HAP-1 (cell line): Measurements from ENCODE around the gene IL4I1.

Experiments
- DNase-seq, 2 experiments: peaks; one replicate each; pipeline ENCODE4 v3.0.0-alpha.2; 2016 to 2020; ENCODE audit warnings: low spot score in 2 of 2
- H3K27me3 ChIP-seq: fragments of 250-450 bp; sonication (Bioruptor Pico); 2 replicates; pipeline ENCODE4 v1.5.1; 2020; ENCODE audit warnings: low read depth, mild to moderate bottlenecking, moderate library complexity
- H3K36me3 ChIP-seq: fragments of 250-450 bp; sonication (Bioruptor Pico); replicated peaks from 2 replicates; pipeline ENCODE4 v1.5.1; 2020; ENCODE audit warnings: mild to moderate bottlenecking
- H3K4me1 ChIP-seq: fragments of 250-450 bp; sonication (Bioruptor Pico); 2 replicates; pipeline ENCODE4 v1.5.1; 2020; ENCODE audit warnings: mild to moderate bottlenecking
- H3K4me3 ChIP-seq: fragments of 250-450 bp; sonication (Bioruptor Pico); 2 replicates; pipeline ENCODE4 v1.5.1; 2020; ENCODE audit warnings: mild to moderate bottlenecking, moderate library complexity
- H3K9me3 ChIP-seq: fragments of 250-450 bp; sonication (Bioruptor Pico); 2 replicates; pipeline ENCODE4 v1.5.1; 2020; ENCODE audit warnings: mild to moderate bottlenecking, moderate library complexity
- in situ Hi-C: fragments of 300-500 bp; cut with MboI; formaldehyde crosslinking; loops from 3 replicates; pipeline ENCODE4 v1.14.3; 2020; ENCODE audit warnings: low sequenced_read_pairs, inconsistent platforms, mixed read lengths

The IL4I1 gene

DNA sequence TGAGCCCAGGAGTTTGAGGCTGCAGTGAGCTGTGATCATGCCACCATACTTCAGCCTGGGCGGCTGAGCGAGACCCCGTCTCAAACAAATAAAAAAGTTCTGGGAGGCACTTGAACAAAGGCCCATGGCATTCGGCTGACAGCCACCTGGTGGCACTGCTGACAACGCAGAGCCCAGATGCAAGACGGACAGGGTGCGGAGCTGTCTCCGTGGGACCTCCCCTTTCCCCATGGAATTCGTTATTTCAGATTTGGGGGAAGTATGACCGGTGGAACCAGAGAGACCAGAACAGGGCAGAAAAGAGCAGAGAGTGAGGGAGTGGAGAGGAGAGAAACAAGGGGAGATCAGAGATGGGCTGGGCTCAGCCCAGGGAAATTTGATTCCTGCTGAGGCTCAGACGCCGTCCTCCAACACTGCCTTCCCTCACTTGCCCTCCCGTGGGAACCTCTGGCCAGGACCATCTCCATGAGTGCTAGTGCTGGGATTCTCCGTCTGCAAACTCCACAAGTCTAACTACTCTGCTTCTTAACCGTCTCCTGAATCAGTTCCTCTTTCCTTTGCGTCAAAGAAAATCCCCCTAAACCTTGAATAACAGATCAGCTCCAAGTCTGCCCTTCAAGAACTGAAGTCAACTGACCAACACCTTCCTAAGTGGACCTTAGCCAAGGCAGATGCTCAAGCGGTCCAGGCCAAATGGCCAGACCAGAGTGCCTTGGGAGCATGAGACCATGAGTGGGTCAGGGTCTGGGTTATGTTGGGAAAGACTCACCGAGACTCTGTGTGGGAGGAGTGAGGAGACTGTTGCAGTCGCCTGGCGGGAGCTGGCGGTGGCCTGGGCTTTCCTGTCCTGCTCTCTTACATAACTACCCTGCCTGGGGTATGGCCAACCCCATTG, 20.4 kb upstream of the IL4I1 start:
- H3K4me3 ChIP-seq, result no peak overlapping the region
- DNase-seq, result no peak
- no peaks in the 10 kb centered on the region for H3K27me3 ChIP-seq
- H3K4me1 ChIP-seq, result no peaks in the 10 kb centered on the region
- H3K36me3 ChIP-seq, result peaks cover 74% of the 10 kb centered on the region
- no peaks in the 10 kb centered on the region for H3K9me3 ChIP-seq
- in situ Hi-C loops, result no loop called here

DNA sequence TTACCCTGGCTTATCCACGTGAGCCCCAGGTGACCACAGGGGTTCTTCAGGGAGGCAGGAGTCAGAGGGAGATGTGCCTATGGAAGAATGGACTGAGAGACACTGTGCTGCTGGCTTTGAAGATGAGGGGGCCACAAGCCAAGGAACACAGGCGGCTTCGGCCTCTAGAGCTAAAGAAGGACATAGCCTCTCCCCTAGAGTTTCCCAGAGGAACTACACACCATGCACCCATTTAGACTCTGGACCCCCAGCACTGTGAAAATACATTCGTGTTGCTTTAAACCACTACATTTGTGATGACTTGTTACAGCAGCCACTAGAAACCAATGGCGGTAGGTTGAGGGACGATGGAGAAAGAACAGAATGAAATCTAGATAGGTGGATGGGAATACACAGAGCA, 18.6 kb upstream of the IL4I1 start:
- Histone ChIP-seq H3K4me1 (no peaks in the 10 kb centered on the region), H3K9me3 (no peaks in the 10 kb centered on the region), H3K27me3 (no peaks in the 10 kb centered on the region), H3K4me3 (no peak overlapping the region), H3K36me3 (peaks cover 70% of the 10 kb centered on the region)
- DNase-seq, result no peak
- in situ Hi-C loops, result no loop called here

DNA sequence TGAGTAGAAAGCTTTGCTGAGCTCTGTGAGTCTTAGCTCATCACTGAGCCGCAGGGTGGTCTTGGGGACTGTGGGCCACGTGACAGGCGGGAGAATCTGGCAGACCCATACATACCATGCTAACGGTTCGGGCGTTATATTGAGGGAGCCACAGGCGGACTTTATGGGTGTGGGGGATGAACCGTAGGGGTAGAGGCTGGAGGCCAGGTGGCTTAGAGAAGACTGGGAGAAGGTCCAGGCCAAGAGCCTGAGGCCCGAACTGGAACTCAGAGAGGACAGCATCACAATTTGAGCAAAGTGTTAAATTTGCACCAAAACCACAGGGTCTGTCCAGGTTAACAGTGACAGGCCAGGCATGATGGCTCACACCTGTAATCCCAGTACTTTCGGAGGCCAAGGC, 17.0 kb upstream of the IL4I1 start:
- Histone ChIP-seq H3K4me1 (no peaks in the 10 kb centered on the region), H3K27me3 (no peaks in the 10 kb centered on the region), H3K9me3 (no peaks in the 10 kb centered on the region), H3K4me3 (no peak overlapping the region), H3K36me3 (peaks cover 80% of the 10 kb centered on the region)
- in situ Hi-C loops, result no loop called here
- no peak for DNase-seq

DNA sequence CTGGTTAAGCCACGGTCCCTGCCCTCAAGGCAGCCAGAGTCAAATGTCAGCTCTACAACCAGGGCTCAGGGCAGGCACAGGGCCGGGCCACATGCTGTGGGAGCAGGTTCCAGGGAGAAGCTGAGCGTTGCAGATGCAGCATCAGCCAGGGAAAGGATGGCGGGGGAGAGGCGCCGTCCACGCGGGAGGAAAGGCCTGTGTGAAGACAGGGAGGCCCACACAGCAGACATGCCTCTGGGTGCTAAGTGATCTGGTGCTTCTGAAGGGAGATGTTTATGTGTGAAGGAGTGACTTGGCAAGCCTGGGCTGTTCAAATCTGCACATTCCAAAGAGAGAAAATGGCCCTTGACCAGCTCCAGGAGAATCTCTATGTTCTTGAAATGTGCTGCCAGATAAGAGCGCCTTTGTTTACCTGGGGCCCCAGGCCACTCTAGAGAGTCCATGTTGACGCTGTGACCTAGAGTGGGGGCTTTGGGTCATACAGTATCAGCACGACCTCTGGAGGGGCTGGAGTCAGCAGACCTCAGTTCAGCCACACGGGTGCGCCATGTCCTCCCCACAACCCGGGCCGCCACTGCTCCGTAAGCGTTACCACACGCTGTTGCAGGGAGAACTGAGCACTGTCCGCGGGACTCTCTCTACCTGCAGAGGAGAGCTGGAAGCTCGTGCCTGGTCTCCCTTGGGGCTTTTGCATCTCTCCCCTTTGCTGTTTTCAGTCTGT, 16.4 kb upstream of the IL4I1 start:
- no peak for DNase-seq
- Histone ChIP-seq H3K4me1 (no peaks in the 10 kb centered on the region), H3K36me3 (peaks cover 82% of the 10 kb centered on the region), H3K27me3 (no peaks in the 10 kb centered on the region), H3K4me3 (no peak overlapping the region), H3K9me3 (no peaks in the 10 kb centered on the region)
- in situ Hi-C loops, result no loop called here

DNA sequence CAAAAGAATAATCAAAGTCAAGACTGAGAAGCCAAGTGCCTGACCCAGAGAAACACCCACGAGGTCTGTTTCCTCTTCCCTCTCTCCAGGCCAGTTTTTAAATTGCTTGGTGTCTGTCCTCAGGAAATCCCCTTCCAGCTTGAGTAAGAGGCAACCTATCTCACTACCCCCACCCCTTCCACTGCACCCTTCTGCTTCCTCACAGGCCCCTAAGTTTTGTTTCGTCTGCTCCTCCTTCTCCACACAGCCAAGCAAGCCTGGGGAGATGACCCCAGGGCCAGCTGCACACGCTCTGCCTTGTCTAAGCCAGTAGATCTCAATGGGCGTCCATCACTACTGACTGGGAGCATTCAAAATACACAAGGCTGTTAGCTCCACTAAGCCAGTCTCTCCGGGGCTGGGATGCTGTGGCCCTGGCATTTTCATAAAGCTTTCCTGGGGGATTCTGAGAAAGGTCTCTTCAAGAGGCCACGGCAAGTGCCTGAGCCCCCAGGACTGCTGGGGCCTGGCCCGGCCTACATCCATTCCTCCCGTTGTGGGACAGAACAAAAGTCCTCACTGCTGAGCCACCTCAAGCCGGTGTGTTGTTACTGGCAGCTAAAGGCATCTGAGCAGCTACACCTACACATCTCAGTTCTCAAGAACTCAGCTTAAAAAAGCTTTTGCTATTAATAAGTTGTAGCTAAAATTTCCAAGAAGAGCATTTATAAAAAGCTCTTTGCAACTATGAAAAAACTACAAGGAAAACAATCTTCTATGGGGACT, 14.9 kb upstream of the IL4I1 start:
- no peak overlapping the region for H3K4me3 ChIP-seq
- no peaks in the 10 kb centered on the region for H3K9me3 ChIP-seq
- peaks cover 84% of the 10 kb centered on the region for H3K36me3 ChIP-seq
- in situ Hi-C loops, result no loop called here
- H3K4me1 ChIP-seq, result no peaks in the 10 kb centered on the region
- no peak for DNase-seq
- H3K27me3 ChIP-seq, result no peaks in the 10 kb centered on the region

DNA sequence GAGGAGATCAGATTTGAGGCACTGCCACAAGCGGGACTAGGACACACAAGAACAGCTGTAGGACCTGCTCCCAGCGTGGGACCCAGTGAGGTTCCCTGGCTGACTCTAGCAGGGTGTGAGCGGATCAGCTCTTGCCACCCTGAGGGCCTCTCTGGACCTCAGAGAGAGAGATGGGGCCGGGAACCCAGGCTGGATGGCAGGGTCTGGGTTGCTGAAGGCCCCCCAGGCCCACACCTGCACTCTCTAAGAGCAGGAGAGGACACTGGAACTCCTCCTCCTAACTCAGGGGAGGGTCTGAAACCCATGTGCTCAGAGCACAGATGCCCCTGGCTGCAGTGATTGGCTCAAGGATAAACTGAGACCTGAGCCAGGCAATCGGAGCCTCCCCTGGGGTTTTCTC, 13.5 kb upstream of the IL4I1 start:
- in situ Hi-C loops, result no loop called here
- Histone ChIP-seq H3K36me3 (peaks cover 75% of the 10 kb centered on the region), H3K4me1 (no peaks in the 10 kb centered on the region), H3K4me3 (no peak overlapping the region), H3K27me3 (no peaks in the 10 kb centered on the region), H3K9me3 (no peaks in the 10 kb centered on the region)
- DNase-seq, result no peak

DNA sequence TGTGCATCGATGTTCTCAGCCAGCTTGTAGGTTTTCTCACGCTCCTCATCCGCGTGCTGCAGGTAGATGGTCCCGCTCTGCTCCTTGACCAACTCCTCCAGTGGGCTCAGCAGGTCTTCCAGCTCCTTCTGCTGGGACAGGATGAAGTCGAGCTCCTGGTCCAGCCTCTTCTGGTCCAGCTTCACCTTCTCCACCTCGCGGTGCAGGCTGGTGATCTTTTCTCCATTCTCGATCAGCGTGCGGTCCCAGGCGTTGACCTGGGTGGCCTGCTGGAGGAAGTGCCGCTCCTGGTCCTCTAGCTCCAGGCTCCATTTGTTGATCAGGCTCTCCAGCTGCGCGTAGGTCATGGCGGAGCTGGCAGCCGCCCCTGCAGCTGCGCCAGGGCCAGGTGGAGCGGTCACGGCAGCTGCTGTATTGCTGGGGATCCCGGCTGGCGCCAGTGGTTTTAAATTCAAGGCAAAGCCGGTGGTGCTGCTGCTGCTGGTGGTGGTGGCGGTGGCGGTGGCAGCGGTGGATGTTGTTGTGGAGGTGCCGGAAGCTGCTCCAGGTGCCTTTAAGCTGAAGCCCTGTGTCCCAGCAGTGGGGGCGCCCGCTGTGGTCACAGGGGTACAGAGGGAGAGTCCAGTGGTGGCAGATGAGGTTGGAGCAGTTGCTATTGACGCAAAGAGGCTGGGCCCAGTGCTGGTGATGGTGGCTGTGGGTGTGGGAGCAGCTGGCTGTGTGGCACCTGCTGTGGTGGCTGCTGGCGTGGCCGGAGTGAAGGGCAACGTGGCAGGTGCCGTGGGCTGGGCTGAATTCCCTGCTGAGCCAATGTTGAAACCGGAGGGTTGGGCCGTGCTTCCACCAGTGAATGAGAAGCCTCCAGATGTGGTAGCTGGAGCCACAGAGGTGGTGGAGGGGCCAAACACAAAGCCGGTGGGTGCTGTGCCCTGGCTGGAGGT, 12.1 kb upstream of the IL4I1 start:
- Histone ChIP-seq H3K27me3 (no peaks in the 10 kb centered on the region), H3K36me3 (peaks cover 63% of the 10 kb centered on the region), H3K4me3 (no peak overlapping the region), H3K9me3 (no peaks in the 10 kb centered on the region), H3K4me1 (no peaks in the 10 kb centered on the region)
- in situ Hi-C loops, result no loop called here
- DNase-seq, result no peak

DNA sequence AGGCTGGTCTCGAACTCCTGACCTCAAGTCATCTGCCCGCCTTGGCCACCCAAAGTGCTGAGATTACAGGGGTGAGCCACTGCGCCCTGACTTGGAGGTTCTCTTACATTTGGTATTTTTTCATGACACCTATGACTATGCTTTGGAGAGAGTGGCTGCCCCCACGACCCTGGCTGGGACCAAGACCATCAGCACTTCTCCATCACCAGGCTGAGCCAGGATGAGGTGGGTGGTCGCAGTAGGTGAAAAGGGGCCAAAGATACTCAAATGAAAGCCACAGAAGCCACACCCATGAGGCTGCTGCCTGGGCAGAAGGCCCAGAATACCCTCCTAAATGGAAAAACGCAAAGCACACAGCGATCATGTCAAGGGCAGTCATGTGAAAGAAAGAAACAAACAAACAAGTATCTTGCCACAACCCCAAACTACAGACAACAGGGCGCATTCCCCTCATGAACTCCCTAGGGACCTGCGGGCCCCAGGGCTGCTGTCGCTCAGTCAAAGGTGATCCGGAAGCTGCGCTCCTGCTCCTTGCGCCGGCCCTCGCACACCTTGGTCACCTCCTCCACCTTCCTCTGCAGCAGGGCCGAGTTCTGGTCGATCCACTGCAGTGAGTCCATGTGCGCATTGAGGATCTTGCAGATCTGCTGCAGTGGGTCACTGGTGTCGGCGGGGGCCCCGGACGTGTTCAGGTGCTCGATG, 11.2 kb upstream of the IL4I1 start:
- no peak overlapping the region for H3K4me3 ChIP-seq
- H3K4me1 ChIP-seq, result no peaks in the 10 kb centered on the region
- H3K9me3 ChIP-seq, result no peaks in the 10 kb centered on the region
- peaks cover 54% of the 10 kb centered on the region for H3K36me3 ChIP-seq
- H3K27me3 ChIP-seq, result no peaks in the 10 kb centered on the region
- in situ Hi-C loops, result no loop called here
- DNase-seq, result no peak

DNA sequence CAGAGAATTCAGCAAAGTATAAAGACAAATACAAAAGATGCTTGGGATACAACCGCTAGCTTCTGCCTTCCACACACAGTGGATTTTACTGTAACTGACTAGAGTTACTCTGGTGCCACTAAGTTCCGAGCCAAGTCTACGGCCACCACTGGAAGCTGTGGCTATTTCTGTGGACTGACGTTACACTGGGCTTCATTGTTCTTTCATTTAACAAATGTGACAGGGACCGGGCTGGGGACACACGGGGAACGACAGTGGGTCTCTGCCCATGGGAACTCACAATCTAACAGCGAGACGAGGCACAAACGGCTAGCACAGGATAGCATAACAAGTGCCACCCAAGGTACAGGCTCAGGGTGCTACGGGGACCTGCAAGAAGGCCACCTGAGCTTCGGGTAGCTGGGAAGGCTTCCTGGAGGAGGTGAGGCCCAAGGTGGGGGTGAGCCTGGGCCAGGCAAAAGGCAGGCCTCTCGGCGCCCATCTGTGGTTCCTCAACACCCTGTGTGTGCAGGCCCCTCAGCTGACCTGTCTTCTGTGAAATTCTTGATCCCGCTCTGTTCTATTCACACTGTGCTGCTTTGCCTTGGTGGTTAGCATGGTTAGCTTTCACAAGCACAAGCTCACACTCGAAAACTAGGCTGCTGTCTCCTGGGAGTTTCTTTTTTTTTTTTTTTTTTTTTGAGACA, 10.3 kb upstream of the IL4I1 start:
- in situ Hi-C loops, result no loop called here
- DNase-seq, result no peak
- H3K4me3 ChIP-seq, result no peak overlapping the region
- no peaks in the 10 kb centered on the region for H3K9me3 ChIP-seq
- no peaks in the 10 kb centered on the region for H3K4me1 ChIP-seq
- H3K36me3 ChIP-seq, result peaks cover 46% of the 10 kb centered on the region
- H3K27me3 ChIP-seq, result no peaks in the 10 kb centered on the region

DNA sequence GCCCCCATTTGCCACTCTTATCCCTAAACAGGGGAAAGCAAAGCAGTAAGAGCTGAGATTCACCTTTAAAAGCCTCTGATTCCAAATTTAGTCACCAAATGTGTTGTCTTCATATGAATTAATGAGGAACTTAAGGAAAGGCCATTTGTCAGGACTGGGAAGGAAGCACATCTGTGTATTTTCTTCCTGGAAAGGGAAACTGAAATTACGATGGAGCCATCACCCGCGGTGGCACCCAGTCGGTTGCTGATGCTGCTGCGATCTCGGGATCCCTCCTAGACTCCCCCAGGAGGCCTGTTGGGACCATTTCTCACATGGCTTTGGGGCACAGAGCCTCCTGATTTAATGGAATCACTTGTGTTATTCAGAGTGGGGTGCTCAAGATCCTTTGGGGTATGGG, 7.4 kb upstream of the IL4I1 start:
- Histone ChIP-seq H3K4me1 (no peaks in the 10 kb centered on the region), H3K9me3 (no peaks in the 10 kb centered on the region), H3K4me3 (no peak overlapping the region), H3K36me3 (peaks cover 25% of the 10 kb centered on the region), H3K27me3 (no peaks in the 10 kb centered on the region)
- DNase-seq, result no peak
- in situ Hi-C loops, result no loop called here

DNA sequence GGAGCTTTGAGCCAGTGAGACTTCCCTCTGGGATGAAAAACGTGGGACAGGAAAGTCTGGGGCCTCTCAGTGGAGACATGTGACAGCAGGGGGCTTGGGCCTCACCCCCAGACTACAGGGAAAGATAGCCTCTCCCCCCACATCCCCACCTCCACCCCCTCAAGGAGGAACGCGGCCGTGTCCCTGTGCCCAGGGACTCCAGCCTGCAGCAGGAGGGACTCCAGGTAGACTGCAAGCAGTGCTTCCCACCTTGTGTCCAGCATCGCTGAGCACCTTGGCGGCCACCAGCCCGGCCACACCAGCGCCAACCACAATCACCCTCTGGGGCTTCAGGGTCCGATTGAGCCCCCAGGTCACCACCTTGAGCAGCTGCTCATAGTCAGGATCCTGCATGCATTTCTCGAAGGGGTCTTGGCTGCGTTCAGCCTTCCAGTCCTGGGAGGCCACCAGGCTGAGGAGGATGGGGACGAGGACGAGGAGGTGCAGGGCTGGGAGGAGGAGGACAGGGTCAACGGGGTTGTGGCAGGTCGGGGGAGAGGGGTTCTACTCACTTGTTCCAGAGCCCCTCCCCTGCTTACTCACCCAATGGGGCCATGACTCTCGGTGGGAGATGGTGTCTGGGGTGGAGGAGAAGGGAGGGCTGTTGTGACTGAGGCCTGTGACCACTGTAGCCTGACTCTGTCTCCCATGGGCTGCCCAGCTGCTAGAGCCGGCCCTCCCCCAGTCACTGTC, 955 bp downstream of the IL4I1 start:
- peaks cover 6% of the 10 kb centered on the region; the same call in 1 of the 2 replicates for H3K27me3 ChIP-seq
- no peaks in the 10 kb centered on the region for H3K4me1 ChIP-seq
- H3K4me3 ChIP-seq, result no peak overlapping the region

More for the DNA sequence above, 955 bp downstream of the IL4I1 start:
- in situ Hi-C loops, result no loop called here
- DNase-seq, result no peak
- no peaks in the 10 kb centered on the region for H3K9me3 ChIP-seq
- H3K36me3 ChIP-seq, result no peaks in the 10 kb centered on the region
